22Rv1 (cell line): Measurements from ENCODE around the gene SEC22C.

Experiments used
- CTCF ChIP-seq: fragments of 450-650 bp; IDR thresholded peaks from 2 replicates; pipeline ENCODE4 v1.5.1; 2017; ENCODE audit warnings: mild to moderate bottlenecking
- ZFX ChIP-seq: fragments of 450-650 bp; IDR thresholded peaks from 2 replicates; pipeline ENCODE4 v1.6.1; 2017; ENCODE audit warnings: antibody characterized with exemption, borderline replicate concordance

GRCh38 chr3:42524751-42525150 lies 57.0 kb downstream of the SEC22C start:
- TF ChIP-seq CTCF (no peak), ZFX (no peak)
